ENCODE data around the gene ZNF362. TPM values are rescaled to one million over a fixed set of nuclear protein-coding genes. Genes with fewer than 3 reads are reported as not detected.

Gene ZNF362
- polyA plus RNA-seq, 1 of the 3 experiments (the other 2 are of a cell fraction) = 17.1 TPM

DNA sequence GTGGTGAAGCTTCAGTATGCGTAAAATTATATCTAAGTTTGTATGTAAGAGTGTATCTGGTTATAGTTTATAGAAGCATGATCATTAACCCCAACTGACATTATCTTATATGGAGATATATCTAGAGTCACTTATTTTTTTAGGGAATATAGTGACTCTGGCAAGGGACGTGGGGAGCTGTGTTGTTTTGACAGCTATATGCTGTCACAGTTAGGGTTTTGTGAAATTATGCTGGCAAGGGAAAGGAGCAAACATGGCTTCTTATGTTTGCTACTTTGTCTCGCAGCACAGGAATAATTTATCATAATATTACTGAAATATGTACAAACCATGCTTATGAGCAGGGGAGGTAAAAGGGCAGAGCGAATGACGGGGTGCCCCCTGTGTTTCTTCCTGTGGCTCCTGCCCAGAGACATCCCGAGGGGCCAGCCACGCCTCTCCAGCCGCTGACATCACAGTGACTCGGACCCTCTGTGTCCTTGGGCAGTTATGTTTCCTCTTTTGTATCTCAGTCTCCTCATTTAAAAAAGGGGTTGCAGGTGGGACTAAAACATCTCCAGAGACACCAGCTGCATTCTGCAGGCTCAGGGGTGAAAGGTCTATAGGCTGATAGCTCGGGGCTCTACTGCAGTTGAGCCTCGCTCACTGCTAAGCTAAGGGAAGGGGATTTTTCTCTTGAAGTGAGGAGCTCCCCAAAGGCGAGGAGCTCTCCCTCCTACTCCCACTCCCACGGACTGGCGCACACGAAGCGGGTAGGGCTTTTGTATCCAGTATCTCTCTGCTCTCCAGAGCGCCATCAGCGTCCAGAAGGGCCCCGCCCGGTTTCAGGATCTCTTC, 49.7 kb downstream of the ZNF362 start:
- WGBS (ENCODE audit: low lambda C conversion rate) = 93% methylated on average over 19 of the region's 20 CpGs
- no peak overlapping the region for H3K27ac ChIP-seq (ENCODE audit: low read depth in 2 of 2, low read length in 1 of 2)

DNA sequence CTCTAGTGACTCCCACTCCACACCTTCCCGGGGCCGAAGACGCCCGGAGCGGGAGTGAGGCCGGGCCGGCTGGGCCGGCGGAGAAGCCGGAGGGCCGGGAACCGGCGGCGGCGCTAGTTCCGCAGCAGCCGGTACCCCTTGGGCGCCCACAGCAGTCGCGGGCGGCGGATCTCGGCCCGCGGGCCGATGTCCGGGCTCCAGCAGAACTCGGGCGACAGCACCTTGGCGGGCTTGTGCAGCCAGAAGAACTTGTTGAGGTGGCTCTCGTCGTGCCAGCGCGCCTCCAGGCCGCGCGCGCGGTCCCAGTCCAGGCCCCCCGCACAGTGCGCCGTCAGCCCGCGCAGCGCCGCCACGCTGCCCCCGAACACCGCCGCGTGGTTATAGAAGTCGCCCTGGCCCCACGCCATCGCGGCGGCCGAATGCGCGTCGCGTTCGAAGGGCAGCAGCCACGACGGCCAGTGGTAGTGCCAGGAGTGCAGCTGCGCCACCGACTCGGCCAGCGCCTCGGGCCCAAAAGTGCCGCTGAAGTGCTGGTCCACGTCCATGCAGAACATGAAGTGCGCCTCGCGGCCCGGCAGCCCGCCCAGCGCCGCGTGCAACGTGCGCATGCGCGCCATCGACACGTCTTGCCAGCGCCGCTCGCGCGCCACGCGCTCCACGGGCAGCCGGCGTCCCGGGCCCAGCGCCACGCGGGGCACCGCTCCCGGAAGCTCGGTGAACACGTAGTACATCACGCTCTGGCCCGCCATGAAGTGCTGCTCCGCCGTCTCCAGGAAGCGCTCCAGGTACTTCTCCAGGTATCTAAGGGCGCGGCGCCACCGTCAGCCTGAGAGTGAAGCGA, 50.6 kb downstream of the ZNF362 start:
- no peak for TF ChIP-seq GABPA (IDR thresholded peaks at IDR 0.05; ENCODE audit: low read depth)
- TF ChIP-seq YY1 (IDR thresholded peaks at IDR 0.05; ENCODE audit: low read depth) = no peak
- TF ChIP-seq NFIC (IDR thresholded peaks at IDR 0.05; ENCODE audit: borderline replicate concordance) = no peak
- TF ChIP-seq RXRA (IDR thresholded peaks at IDR 0.05; ENCODE audit: borderline replicate concordance, low read depth) = no peak
- TF ChIP-seq EP300 (IDR thresholded peaks at IDR 0.05; ENCODE audit: borderline replicate concordance in 1 of 2, low read depth in 1 of 2, low read length in 1 of 2) = no peak
- TF ChIP-seq, protein P1, sequence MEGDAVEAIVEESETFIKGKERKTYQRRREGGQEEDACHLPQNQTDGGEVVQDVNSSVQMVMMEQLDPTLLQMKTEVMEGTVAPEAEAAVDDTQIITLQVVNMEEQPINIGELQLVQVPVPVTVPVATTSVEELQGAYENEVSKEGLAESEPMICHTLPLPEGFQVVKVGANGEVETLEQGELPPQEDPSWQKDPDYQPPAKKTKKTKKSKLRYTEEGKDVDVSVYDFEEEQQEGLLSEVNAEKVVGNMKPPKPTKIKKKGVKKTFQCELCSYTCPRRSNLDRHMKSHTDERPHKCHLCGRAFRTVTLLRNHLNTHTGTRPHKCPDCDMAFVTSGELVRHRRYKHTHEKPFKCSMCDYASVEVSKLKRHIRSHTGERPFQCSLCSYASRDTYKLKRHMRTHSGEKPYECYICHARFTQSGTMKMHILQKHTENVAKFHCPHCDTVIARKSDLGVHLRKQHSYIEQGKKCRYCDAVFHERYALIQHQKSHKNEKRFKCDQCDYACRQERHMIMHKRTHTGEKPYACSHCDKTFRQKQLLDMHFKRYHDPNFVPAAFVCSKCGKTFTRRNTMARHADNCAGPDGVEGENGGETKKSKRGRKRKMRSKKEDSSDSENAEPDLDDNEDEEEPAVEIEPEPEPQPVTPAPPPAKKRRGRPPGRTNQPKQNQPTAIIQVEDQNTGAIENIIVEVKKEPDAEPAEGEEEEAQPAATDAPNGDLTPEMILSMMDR (IDR thresholded peaks at IDR 0.05) = no peak
- TF ChIP-seq FOXJ3 (CRISPR knock-in tag; IDR thresholded peaks at IDR 0.05) = no peak
- Histone ChIP-seq H3F3A (replicated peaks; ENCODE audit: insufficient read depth) (no peaks in the 10 kb centered on the region), H3K9me3 (no peaks in the 10 kb centered on the region), H3K4me2 (no peak overlapping the region), H4K20me1 (ENCODE audit: insufficient read depth) (no peaks in the 10 kb centered on the region), H3K36me3 (replicated peaks in 1 of 2; ENCODE audit: control insufficient read depth in 1 of 2, insufficient read depth in 2 of 2, low read length in 1 of 2) (peaks cover 0 to 2% of the 10 kb centered on the region in 2 experiments), H3K9me2 (no peaks in the 10 kb centered on the region), H3K27me3 (ENCODE audit: insufficient read depth) (no peaks in the 10 kb centered on the region), H2AFZ (ENCODE audit: low read depth) (no peak overlapping the region), H3K79me2 (ENCODE audit: insufficient read depth) (no peaks in the 10 kb centered on the region), H3K4me1 (ENCODE audit: control insufficient read depth in 1 of 2, insufficient read depth in 2 of 2, low read depth in 1 of 2, low read length in 1 of 2) (no peaks in the 10 kb centered on the region; a peak in 1 of 4 replicates), H3K4me3 (ENCODE audit: low read depth in 2 of 2, low read length in 1 of 2) (no peak overlapping the region), H3K9ac (no peak overlapping the region), H3K27ac (ENCODE audit: low read depth in 2 of 2, low read length in 1 of 2) (no peak overlapping the region)
- CTCF ChIA-PET = interaction anchor here (1.4 to 1.9 kb wide), 2 partner anchors 8 to 13 kb away, joined by 4 to 9 read pairs; no protein-coding TSS in a partner anchor
- no peak for DNase-seq
- POLR2A ChIA-PET = no interaction called here
- WGBS (ENCODE audit: low lambda C conversion rate) = 97% methylated on average over 94 of the region's 113 CpGs

More for the DNA sequence above, 49.7 kb downstream of the ZNF362 start:
- Histone ChIP-seq H3K9ac (no peak overlapping the region), H3K36me3 (replicated peaks in 1 of 2; ENCODE audit: control insufficient read depth in 1 of 2, insufficient read depth in 2 of 2, low read length in 1 of 2) (peaks cover 0 to 5% of the 10 kb centered on the region in 2 experiments), H2AFZ (ENCODE audit: low read depth) (no peak overlapping the region), H3K4me1 (ENCODE audit: control insufficient read depth in 1 of 2, insufficient read depth in 2 of 2, low read depth in 1 of 2, low read length in 1 of 2) (no peaks in the 10 kb centered on the region; a peak in 1 of 4 replicates), H3F3A (replicated peaks; ENCODE audit: insufficient read depth) (no peaks in the 10 kb centered on the region), H4K20me1 (ENCODE audit: insufficient read depth) (no peaks in the 10 kb centered on the region), H3K79me2 (ENCODE audit: insufficient read depth) (no peaks in the 10 kb centered on the region), H3K9me2 (no peaks in the 10 kb centered on the region), H3K4me2 (no peak overlapping the region), H3K4me3 (ENCODE audit: low read depth in 2 of 2, low read length in 1 of 2) (no peak overlapping the region), H3K9me3 (no peaks in the 10 kb centered on the region), H3K27me3 (ENCODE audit: insufficient read depth) (no peaks in the 10 kb centered on the region)
- DNase-seq = no peak
- CTCF ChIA-PET = interaction anchor here (1.1 to 2.0 kb wide), 4 partner anchors 10 to 165 kb away, joined by 3 to 10 read pairs (median 4); no protein-coding TSS in a partner anchor
- no peak for TF ChIP-seq TAF1 (IDR thresholded peaks at IDR 0.05; ENCODE audit: borderline replicate concordance, low read depth, low read length)
- TF ChIP-seq JUND (IDR thresholded peaks at IDR 0.05) = no peak
- TF ChIP-seq, protein P2, sequence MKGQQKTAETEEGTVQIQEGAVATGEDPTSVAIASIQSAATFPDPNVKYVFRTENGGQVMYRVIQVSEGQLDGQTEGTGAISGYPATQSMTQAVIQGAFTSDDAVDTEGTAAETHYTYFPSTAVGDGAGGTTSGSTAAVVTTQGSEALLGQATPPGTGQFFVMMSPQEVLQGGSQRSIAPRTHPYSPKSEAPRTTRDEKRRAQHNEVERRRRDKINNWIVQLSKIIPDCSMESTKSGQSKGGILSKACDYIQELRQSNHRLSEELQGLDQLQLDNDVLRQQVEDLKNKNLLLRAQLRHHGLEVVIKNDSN (IDR thresholded peaks at IDR 0.05; ENCODE audit: borderline replicate concordance, low read depth) = no peak
- no peak for TF ChIP-seq RCOR1 (IDR thresholded peaks at IDR 0.05; ENCODE audit: low read length)
- no peak for TF ChIP-seq POLR2AphosphoS5 (IDR thresholded peaks at IDR 0.05; ENCODE audit: low read depth, low read length)
- no peak for TF ChIP-seq MXI1 (IDR thresholded peaks at IDR 0.05; ENCODE audit: low read depth, low read length)
- no peak for TF ChIP-seq RAD21 (IDR thresholded peaks at IDR 0.05; ENCODE audit: low read length)
- TF ChIP-seq, protein P3, sequence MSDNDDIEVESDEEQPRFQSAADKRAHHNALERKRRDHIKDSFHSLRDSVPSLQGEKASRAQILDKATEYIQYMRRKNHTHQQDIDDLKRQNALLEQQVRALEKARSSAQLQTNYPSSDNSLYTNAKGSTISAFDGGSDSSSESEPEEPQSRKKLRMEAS (IDR thresholded peaks at IDR 0.05; ENCODE audit: low read depth) = no peak
- no peak for TF ChIP-seq ELF1 (IDR thresholded peaks at IDR 0.05)
- no peak for TF ChIP-seq GATA2 (CRISPR knock-in tag; IDR thresholded peaks at IDR 0.05)
- POLR2A ChIA-PET = no interaction called here

Measured in SK-N-SH (cell line).